Measurements from ENCODE around the gene GUCY1A1.

The GUCY1A1 gene

DNA sequence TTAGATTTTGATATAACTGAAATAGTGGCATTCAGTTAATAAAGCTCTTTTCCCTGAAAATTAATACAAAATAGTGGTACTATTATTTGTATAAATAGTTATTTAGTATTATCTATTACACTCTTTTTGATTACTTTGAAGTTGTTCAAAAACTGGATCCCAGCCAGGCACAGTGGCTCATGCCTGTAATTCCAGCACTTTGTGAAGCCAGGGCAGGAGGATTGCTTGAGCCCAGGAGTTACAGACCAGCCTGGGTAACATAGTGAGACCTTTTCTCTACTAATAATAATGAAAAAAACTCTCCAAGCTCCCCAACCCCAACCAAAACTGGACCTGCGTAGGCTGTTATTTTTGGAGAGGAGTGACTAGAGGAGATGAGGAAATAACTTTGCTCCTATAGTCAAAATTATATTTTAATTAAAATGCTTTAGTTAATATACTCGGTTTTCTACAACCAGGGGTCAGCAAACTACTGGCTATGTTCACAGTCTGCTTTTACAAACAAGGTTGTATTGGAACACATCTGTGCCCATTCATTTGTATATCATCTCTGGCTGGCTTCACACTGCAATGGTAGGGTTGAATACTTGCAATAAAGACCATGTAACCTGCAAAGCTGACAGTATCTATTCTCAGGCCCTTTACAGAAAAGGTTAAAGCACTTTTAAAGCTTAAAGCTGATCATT is 27.6 kb downstream of the GUCY1A1 start:
- H3K4me1 ChIP-seq (ENCODE audit: control insufficient read depth, insufficient read depth, low read length): no peaks in the 10 kb centered on the region
- POLR2A ChIA-PET: no interaction called here
- H3K4me3 ChIP-seq (ENCODE audit: low read depth, low read length): no peak overlapping the region
- H3K36me3 ChIP-seq (ENCODE audit: control insufficient read depth in 2 of 2, insufficient read depth in 1 of 2, low read length in 2 of 2): no peaks in the 10 kb centered on the region
- CTCF ChIA-PET: interaction anchor here (0.7 to 1.0 kb wide), 2 partner anchors 93 to 252 kb away, joined by 3 to 4 read pairs; no protein-coding TSS in a partner anchor
- no peak for TF ChIP-seq ZNF549 (tag by site-specific recombination; IDR thresholded peaks at IDR 0.05)
- TF ChIP-seq ZNF785 (tag by site-specific recombination; IDR thresholded peaks at IDR 0.05): no peak
- no peaks in the 10 kb centered on the region for H3K9me3 ChIP-seq (ENCODE audit: control insufficient read depth, insufficient read depth, low read depth, low read length)
- no peak overlapping the region for H3K27ac ChIP-seq (ENCODE audit: extremely low read depth, low read depth, low read length)

DNA sequence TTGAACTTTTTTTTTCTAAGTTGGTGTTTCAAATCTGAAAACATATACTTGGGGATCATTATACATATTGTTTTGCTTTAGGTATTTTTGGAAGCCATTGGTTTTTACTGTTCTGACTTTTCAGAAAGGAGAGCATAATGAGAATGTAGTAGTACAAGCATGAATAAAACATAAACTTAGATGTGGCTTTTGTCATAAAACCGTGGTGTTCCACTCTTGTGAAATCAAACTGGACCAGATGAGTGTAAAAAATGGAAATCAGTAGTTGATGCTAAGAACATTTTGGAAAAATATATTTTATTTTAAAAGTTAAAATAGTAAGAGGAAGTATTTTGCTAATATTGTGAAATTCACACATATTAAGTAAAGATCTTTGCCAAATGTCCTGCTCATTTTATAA is 29.6 kb downstream of the GUCY1A1 start:
- POLR2A ChIA-PET: no interaction called here
- H3K4me3 ChIP-seq (ENCODE audit: low read depth, low read length): no peak overlapping the region
- CTCF ChIA-PET: no interaction called here
- H3K27ac ChIP-seq (ENCODE audit: extremely low read depth, low read depth, low read length): no peak overlapping the region
- H3K36me3 ChIP-seq (ENCODE audit: control insufficient read depth in 2 of 2, insufficient read depth in 1 of 2, low read length in 2 of 2): no peaks in the 10 kb centered on the region
- no peak for TF ChIP-seq KLF9 (tag by site-specific recombination; IDR thresholded peaks at IDR 0.05; ENCODE audit: low read depth)
- no peak for TF ChIP-seq GLI2 (tag by site-specific recombination; IDR thresholded peaks at IDR 0.05; ENCODE audit: borderline replicate concordance, low read depth)
- TF ChIP-seq ZNF549 (tag by site-specific recombination; IDR thresholded peaks at IDR 0.05): no peak
- no peak for TF ChIP-seq SP2 (tag by site-specific recombination; IDR thresholded peaks at IDR 0.05)
- TF ChIP-seq MEIS1 (CRISPR knock-in tag; IDR thresholded peaks at IDR 0.05; ENCODE audit: borderline replicate concordance): no peak
- TF ChIP-seq ZNF416 (tag by site-specific recombination; IDR thresholded peaks at IDR 0.05): no peak
- no peak for TF ChIP-seq TRIM28 (IDR thresholded peaks at IDR 0.05; ENCODE audit: borderline replicate concordance, low read length)
- TF ChIP-seq ZNF175 (tag by site-specific recombination; IDR thresholded peaks at IDR 0.05): no peak
- TF ChIP-seq ZNF19 (tag by site-specific recombination; IDR thresholded peaks at IDR 0.05; ENCODE audit: low read depth): no peak
- no peak for TF ChIP-seq REST (tag by site-specific recombination; IDR thresholded peaks at IDR 0.05)
- no peaks in the 10 kb centered on the region for H3K9me3 ChIP-seq (ENCODE audit: control insufficient read depth, insufficient read depth, low read depth, low read length)
- H3K4me1 ChIP-seq (ENCODE audit: control insufficient read depth, insufficient read depth, low read length): no peaks in the 10 kb centered on the region

GRCh38 chr4:155696726-155697125 is 30.1 kb downstream of the GUCY1A1 start:
- Histone ChIP-seq H3K36me3 (ENCODE audit: control insufficient read depth in 2 of 2, insufficient read depth in 1 of 2, low read length in 2 of 2) (no peaks in the 10 kb centered on the region), H3K4me1 (ENCODE audit: control insufficient read depth, insufficient read depth, low read length) (no peaks in the 10 kb centered on the region), H3K4me3 (ENCODE audit: low read depth, low read length) (no peak overlapping the region), H3K27ac (ENCODE audit: extremely low read depth, low read depth, low read length) (no peak overlapping the region), H3K9me3 (ENCODE audit: control insufficient read depth, insufficient read depth, low read depth, low read length) (no peaks in the 10 kb centered on the region)
- ChIA-PET CTCF (no interaction called here), POLR2A (no interaction called here)
- no peak for TF ChIP-seq ZNF501 (tag by site-specific recombination; IDR thresholded peaks at IDR 0.05)
- TF ChIP-seq ZNF266 (tag by site-specific recombination; IDR thresholded peaks at IDR 0.05; ENCODE audit: low read depth): no peak
- TF ChIP-seq, protein P1, sequence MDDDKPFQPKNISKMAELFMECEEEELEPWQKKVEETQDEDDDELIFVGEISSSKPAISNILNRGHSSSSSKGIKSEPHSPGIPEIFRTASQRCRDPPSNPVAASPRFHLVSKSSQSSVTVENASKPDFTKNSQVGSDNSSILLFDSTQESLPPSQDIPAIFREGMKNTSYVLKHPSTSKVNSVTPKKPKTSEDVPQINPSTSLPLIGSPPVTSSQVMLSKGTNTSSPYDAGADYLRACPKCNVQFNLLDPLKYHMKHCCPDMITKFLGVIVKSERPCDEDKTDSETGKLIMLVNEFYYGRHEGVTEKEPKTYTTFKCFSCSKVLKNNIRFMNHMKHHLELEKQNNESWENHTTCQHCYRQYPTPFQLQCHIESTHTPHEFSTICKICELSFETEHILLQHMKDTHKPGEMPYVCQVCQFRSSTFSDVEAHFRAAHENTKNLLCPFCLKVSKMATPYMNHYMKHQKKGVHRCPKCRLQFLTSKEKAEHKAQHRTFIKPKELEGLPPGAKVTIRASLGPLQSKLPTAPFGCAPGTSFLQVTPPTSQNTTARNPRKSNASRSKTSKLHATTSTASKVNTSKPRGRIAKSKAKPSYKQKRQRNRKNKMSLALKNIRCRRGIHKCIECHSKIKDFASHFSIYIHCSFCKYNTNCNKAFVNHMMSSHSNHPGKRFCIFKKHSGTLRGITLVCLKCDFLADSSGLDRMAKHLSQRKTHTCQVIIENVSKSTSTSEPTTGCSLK (tag by site-specific recombination; IDR thresholded peaks at IDR 0.05): no peak
- TF ChIP-seq, protein P2, sequence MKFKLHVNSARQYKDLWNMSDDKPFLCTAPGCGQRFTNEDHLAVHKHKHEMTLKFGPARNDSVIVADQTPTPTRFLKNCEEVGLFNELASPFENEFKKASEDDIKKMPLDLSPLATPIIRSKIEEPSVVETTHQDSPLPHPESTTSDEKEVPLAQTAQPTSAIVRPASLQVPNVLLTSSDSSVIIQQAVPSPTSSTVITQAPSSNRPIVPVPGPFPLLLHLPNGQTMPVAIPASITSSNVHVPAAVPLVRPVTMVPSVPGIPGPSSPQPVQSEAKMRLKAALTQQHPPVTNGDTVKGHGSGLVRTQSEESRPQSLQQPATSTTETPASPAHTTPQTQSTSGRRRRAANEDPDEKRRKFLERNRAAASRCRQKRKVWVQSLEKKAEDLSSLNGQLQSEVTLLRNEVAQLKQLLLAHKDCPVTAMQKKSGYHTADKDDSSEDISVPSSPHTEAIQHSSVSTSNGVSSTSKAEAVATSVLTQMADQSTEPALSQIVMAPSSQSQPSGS (tag by site-specific recombination; IDR thresholded peaks at IDR 0.05; ENCODE audit: low read depth): no peak
- no peak for TF ChIP-seq ZNF580 (tag by site-specific recombination; IDR thresholded peaks at IDR 0.05)
- no peak for TF ChIP-seq REPIN1 (tag by site-specific recombination; IDR thresholded peaks at IDR 0.05; ENCODE audit: low read depth)
- TF ChIP-seq ZBTB44 (tag by site-specific recombination; IDR thresholded peaks at IDR 0.05): no peak

Measured in HEK293 (cell line).